Glutamatergic neuron (in vitro differentiated cells): ENCODE measurements around the gene SFN. TPM values are rescaled to one million over a fixed set of nuclear protein-coding genes. Genes with fewer than 3 reads are reported as not detected.

Experiments
- DNase-seq: peaks from one replicate; pipeline ENCODE4 v3.0.0; 2022
- H3K27ac Mint-ChIP-seq: one replicate; pipeline ENCODE4 v1.8.0; 2020; ENCODE audit warnings: mild to moderate bottlenecking, mixed read lengths, inconsistent platforms; ENCODE audit not compliant: unreplicated experiment
- H3K27me3 Mint-ChIP-seq: one replicate; pipeline ENCODE4 v1.8.0; 2020; ENCODE audit warnings: mild to moderate bottlenecking, moderate library complexity, mixed read lengths, inconsistent platforms; ENCODE audit not compliant: unreplicated experiment
- H3K36me3 Mint-ChIP-seq: one replicate; pipeline ENCODE4 v1.8.0; 2020; ENCODE audit warnings: mild to moderate bottlenecking, mixed read lengths, inconsistent platforms; ENCODE audit not compliant: unreplicated experiment
- H3K4me1 Mint-ChIP-seq: one replicate; pipeline ENCODE4 v1.8.0; 2020; ENCODE audit warnings: mild to moderate bottlenecking, low read depth, mixed read lengths, inconsistent platforms; ENCODE audit not compliant: unreplicated experiment
- H3K4me3 Mint-ChIP-seq: one replicate; pipeline ENCODE4 v1.8.0; 2020; ENCODE audit warnings: mild to moderate bottlenecking, mixed read lengths, inconsistent platforms; ENCODE audit not compliant: unreplicated experiment
- H3K9me3 Mint-ChIP-seq: one replicate; pipeline ENCODE4 v1.8.0; 2020; ENCODE audit warnings: mild to moderate bottlenecking, moderate library complexity, mixed read lengths, inconsistent platforms; ENCODE audit not compliant: unreplicated experiment
- CTCF ChIP-seq: fragments of 200-600 bp; sonication (generic); IDR thresholded peaks from one replicate; pipeline ENCODE4 v1.5.0; 2021; ENCODE audit not compliant: partially characterized antibody, unreplicated experiment
- total RNA-seq: library from RNA; stranded (reverse); fragmentation: NEBNext Ultra II Directional; extraction: Animal tissue kit (Norgen Biotek cat#: 25700); gene quantifications from one replicate; pipeline ENCODE4 v1.2.1, GENCODE V29; 2021; ENCODE audit not compliant: unreplicated experiment

SFN gene
- total RNA-seq, 1 donor from 2014 or later = 0.42 TPM

GRCh38 chr1:26900001-26900814 is 37.3 kb downstream of the SFN start, which contains the start of gene GPATCH3:
Gene GPATCH3, minus strand, starts transcription at chr1:26900467. Its CDS starts 25 bp downstream, at chr1:26900442.
- H3K27me3 Mint-ChIP-seq = no peaks in the 10 kb centered on the region
- H3K27ac Mint-ChIP-seq = peak within 1 kb of the TSS; percentile 89
- H3K4me3 Mint-ChIP-seq = peak within 1 kb of the TSS; percentile 96
- H3K9me3 Mint-ChIP-seq = peaks cover 10% of the 10 kb centered on the region
- H3K36me3 Mint-ChIP-seq = no peaks in the 10 kb centered on the region
- no peak for TF ChIP-seq CTCF
- H3K4me1 Mint-ChIP-seq = peaks cover 6% of the 10 kb centered on the region
- peak; percentile 91 for DNase-seq

GRCh38 chr1:26900815-26901511 is 38.0 kb downstream of the SFN start:
- DNase-seq = no peak
- Mint-ChIP-seq H3K36me3 (no peaks in the 10 kb centered on the region), H3K4me3 (peak overlapping the region; percentile 96), H3K27ac (peak overlapping the region; percentile 89), H3K9me3 (peaks cover 10% of the 10 kb centered on the region), H3K27me3 (no peaks in the 10 kb centered on the region), H3K4me1 (peaks cover 6% of the 10 kb centered on the region)
- no peak for TF ChIP-seq CTCF

GRCh38 chr1:26907071-26907917 is 44.3 kb downstream of the SFN start:
- no peak for TF ChIP-seq CTCF
- Mint-ChIP-seq H3K27me3 (peaks cover 4% of the 10 kb centered on the region), H3K4me3 (no peak overlapping the region), H3K9me3 (no peaks in the 10 kb centered on the region), H3K4me1 (peaks cover 6% of the 10 kb centered on the region), H3K27ac (no peak overlapping the region), H3K36me3 (no peaks in the 10 kb centered on the region)
- DNase-seq = no peak

DNA sequence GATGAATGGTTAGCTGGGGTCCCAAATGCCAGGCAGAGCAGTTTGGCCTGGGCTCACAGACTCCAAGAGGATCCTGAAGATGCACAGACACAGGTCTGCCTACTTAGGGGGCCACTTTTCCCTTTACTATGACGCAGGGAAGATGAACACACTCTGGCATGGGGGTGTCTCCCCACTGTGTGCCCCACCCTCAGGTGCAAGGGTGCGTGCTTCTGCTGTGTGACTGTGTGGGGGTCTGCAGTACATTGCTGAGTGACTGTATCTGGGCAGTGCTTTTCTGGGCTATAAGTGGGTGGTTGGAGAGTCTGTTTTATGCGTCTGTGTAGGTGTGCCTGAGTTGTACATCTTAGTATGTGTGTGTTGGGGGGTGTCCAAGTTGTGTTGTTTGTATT is 47.0 kb downstream of the SFN start:
- no peak for TF ChIP-seq CTCF
- Mint-ChIP-seq H3K4me3 (no peak overlapping the region), H3K27me3 (peaks cover 4% of the 10 kb centered on the region), H3K36me3 (no peaks in the 10 kb centered on the region), H3K4me1 (peaks cover 10% of the 10 kb centered on the region), H3K9me3 (no peaks in the 10 kb centered on the region), H3K27ac (no peak overlapping the region)
- no peak for DNase-seq
